Kidney (tissue), 14 donors: Measurements from ENCODE around the gene SPTLC1. TPM values are rescaled to one million over a fixed set of nuclear protein-coding genes. Genes with fewer than 3 reads are reported as not detected.
"Not testable (repeated sequence)": the region's sequence is repeated elsewhere in the genome, so short reads cannot be mapped to it uniquely, and the experiment has no call there.

Experiments
- DNase-seq, 5 donors: peaks; one replicate each; pipeline ENCODE4 v3.0.0-alpha.2; 2013 to 2020
- FAIRE-seq: peaks from 2 replicates; lab custom pipeline; 2012; peaks lifted over from hg19 to GRCh38; lab: Jason Lieb, UNC
- H3K27ac ChIP-seq, 2 donors: one replicate each; pipeline ENCODE4 v1.7.0; 2013; ENCODE audit warnings: low read depth in 2 of 2, low read length in 2 of 2, inconsistent platforms in 1 of 2
- H3K27me3 ChIP-seq: one replicate; pipeline ENCODE4 v1.7.1; 2013; ENCODE audit warnings: low read length, inconsistent platforms; ENCODE audit not compliant: control insufficient read depth, insufficient read depth
- H3K36me3 ChIP-seq, 3 donors: one replicate each; pipeline versions ENCODE4 v1.7.0 to v1.7.1; 2013; ENCODE audit warnings: low read length in 3 of 3, control low read depth in 1 of 3, inconsistent platforms in 1 of 3; ENCODE audit not compliant: insufficient read depth in 3 of 3, control insufficient read depth in 2 of 3
- H3K4me1 ChIP-seq, 3 donors: one replicate each; pipeline versions ENCODE4 v1.7.0 to v1.7.1; 2013; ENCODE audit warnings: low read length in 3 of 3, inconsistent platforms in 1 of 3, low read depth in 1 of 3; ENCODE audit not compliant: control insufficient read depth in 2 of 3, insufficient read depth in 2 of 3
- H3K4me3 ChIP-seq, 3 donors: one replicate each; pipeline versions ENCODE4 v1.7.0 to v1.8.1; 2013; ENCODE audit warnings: low read length in 3 of 3, control low read depth in 1 of 3, inconsistent platforms in 1 of 3
- H3K9ac ChIP-seq, 3 donors: one replicate each; pipeline versions ENCODE4 v1.7.0 to v1.7.1; 2013; ENCODE audit warnings: low read length in 3 of 3, control low read depth in 1 of 3, inconsistent platforms in 1 of 3
- H3K9me3 ChIP-seq, 3 donors: one replicate each; pipeline versions ENCODE4 v1.7.0 to v1.7.1; 2013; ENCODE audit warnings: low read length in 3 of 3, control low read depth in 1 of 3, inconsistent platforms in 1 of 3; ENCODE audit not compliant: control insufficient read depth in 2 of 3, insufficient read depth in 1 of 3
- intact Hi-C: fragments of 100-400 bp; cut with DNase I; formaldehyde crosslinking; loops from one replicate; pipeline ENCODE4 v1.11.1; 2022
- polyA plus RNA-seq: library from polyadenylated mRNA; stranded (reverse); fragments of 350-450 nt; fragmentation: Illumina TruSeq; extraction: RNeasy Lipid Tissue Mini Kit (QIAGEN cat#74804); gene quantifications from one replicate; pipeline ENCODE4 v1.2.3, GENCODE V29; 2014; ENCODE audit warnings: low read depth, low replicate concordance; ENCODE audit not compliant: insufficient read depth
- total RNA-seq: library from RNA; stranded (reverse); fragmentation: NEBNext Ultra II Directional; extraction: Animal tissue kit (Norgen Biotek cat#: 25700); gene quantifications from one replicate; pipeline ENCODE4 v1.2.1, GENCODE V29; 2021
- TF ChIP-seq, protein P1 (sequence below): IDR thresholded peaks from 3 replicates; pipeline ENCODE4 v1.5.1; 2012; ENCODE audit warnings: mild to moderate bottlenecking, moderate library complexity, borderline replicate concordance; ENCODE audit not compliant: insufficient read depth; ENCODE audit errors: extremely low read depth
- donor health status: control.
- donor health status: control.
- donor health status: control.
- donor health status: control.
- donor health status: control.
- donor health status: DM: yes; HTN: yes; CAD: no.
- donor health status: Normal renal cell carcinoma (clear cell type).

SPTLC1 gene
- total and polyA plus RNA-seq, 2 donors from 2014 or later: 29.4 to 72.2 TPM

DNA sequence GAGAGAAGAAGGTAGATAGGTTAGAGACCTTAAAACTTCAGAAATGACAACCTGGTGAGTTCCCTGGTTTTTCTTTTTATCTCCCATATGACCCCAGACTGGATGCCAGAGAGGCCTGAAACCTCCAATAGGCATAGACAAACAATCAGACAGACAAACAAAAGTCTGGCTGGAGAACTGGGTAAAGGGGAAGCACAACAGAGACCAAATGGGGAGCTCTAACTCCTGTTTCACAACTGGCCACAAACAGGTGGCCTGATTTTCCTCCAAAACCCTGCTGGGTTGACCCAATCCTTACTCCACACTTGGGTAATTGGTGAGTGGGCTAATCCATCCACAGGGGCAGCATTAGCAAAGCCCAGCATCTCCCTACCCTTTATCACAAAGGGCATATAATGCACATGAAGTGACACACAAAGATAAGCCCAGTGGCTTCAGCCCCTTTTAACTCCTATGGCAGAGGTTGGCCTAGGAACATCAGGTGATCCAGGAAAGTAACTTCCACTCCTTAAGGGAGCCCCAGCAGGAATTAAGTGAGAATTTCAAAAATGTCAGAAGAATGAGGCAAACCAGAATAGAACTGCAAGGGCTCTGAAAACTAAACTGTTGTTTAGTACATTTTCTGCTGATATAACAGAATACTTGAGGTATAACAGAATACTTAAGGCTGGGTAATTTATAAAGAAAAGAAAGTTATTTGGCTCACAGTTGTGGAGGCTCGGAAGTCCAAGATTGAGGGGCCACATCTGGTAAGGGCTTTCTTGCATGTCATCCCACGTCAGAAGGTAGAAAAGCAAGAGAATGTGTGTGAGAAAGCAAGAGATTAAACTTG is 104.3 kb downstream of the SPTLC1 start:
- FAIRE-seq (no peak), DNase-seq (no peak)
- Histone ChIP-seq H3K4me3 (no peak overlapping the region), H3K9me3 (no peaks in the 10 kb centered on the region), H3K27me3 (no peaks in the 10 kb centered on the region), H3K36me3 (no peaks in the 10 kb centered on the region), H3K4me1 (no peaks in the 10 kb centered on the region), H3K9ac (no peak overlapping the region), H3K27ac (no peak overlapping the region)
- intact Hi-C loops: no loop called here
- TF ChIP-seq, protein P1, sequence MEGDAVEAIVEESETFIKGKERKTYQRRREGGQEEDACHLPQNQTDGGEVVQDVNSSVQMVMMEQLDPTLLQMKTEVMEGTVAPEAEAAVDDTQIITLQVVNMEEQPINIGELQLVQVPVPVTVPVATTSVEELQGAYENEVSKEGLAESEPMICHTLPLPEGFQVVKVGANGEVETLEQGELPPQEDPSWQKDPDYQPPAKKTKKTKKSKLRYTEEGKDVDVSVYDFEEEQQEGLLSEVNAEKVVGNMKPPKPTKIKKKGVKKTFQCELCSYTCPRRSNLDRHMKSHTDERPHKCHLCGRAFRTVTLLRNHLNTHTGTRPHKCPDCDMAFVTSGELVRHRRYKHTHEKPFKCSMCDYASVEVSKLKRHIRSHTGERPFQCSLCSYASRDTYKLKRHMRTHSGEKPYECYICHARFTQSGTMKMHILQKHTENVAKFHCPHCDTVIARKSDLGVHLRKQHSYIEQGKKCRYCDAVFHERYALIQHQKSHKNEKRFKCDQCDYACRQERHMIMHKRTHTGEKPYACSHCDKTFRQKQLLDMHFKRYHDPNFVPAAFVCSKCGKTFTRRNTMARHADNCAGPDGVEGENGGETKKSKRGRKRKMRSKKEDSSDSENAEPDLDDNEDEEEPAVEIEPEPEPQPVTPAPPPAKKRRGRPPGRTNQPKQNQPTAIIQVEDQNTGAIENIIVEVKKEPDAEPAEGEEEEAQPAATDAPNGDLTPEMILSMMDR: no peak

- FAIRE-seq, DNase-seq, H3K4me1 ChIP-seq, H3K27ac ChIP-seq, H3K4me3 ChIP-seq, intact Hi-C loops, H3K36me3 ChIP-seq, H3K9ac ChIP-seq, H3K9me3 ChIP-seq, H3K27me3 ChIP-seq: not testable (repeated sequence)
Measured at GRCh38 chr9:92010253-92010652, 105.0 kb downstream of the SPTLC1 start.

DNA sequence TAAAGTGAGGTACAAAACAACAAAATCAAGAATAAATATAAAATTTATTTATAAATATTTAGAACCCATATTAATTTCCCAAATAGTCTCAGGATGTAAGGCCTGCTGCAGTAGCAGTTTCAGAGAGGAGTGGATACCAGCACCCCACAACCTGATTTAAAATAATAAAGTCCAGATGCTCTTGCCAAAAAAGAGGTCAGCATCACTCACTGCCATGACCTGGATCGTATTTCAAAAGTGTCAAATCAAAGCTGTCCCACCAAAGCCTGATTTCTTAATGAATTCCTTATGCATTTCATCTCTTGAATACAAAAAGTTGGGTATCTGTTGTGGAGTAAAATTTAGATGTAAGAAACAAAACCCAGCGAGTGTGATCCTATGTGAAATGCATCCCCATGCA is 107.2 kb downstream of the SPTLC1 start:
- Histone ChIP-seq H3K27me3 (no peaks in the 10 kb centered on the region), H3K4me1 (no peaks in the 10 kb centered on the region), H3K9ac (no peak overlapping the region), H3K4me3 (no peak overlapping the region), H3K36me3 (no peaks in the 10 kb centered on the region), H3K27ac (no peak overlapping the region), H3K9me3 (no peaks in the 10 kb centered on the region)
- TF ChIP-seq, protein P1: no peak
- intact Hi-C loops: no loop called here
- FAIRE-seq (no peak), DNase-seq (no peak)

DNA sequence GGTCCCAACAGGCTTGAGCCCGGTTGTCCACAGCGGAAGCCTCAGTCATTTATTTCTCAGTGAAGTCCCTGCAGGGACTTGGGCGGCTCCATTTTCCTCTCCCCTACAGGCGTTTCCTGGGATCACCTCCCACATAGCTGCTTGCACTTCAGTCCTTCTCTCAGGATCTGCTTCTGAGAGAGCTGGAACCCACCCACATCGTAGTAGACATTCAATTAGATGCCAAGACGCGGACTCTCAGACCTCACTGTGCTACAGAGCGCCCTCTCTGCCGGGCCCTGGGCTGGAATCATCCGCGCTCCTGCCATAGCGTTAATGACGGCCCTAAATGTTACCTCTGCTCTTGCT is 111.2 kb downstream of the SPTLC1 start:
- no peak overlapping the region for H3K27ac ChIP-seq
- DNase-seq (no peak), FAIRE-seq (no peak)
- H3K27me3 ChIP-seq: no peaks in the 10 kb centered on the region
- H3K4me3 ChIP-seq: no peak overlapping the region
- intact Hi-C loops: no loop called here
- H3K9me3 ChIP-seq: no peaks in the 10 kb centered on the region
- no peaks in the 10 kb centered on the region for H3K4me1 ChIP-seq
- no peak overlapping the region for H3K9ac ChIP-seq
- TF ChIP-seq, protein P1: no peak
- no peaks in the 10 kb centered on the region for H3K36me3 ChIP-seq
